NCI-H1105 treated with DMSO at 0.1 percent for 48 hours (cell line): ENCODE measurements around the gene SGPP2.
"Not testable (repeated sequence)": the region's sequence is repeated elsewhere in the genome, so short reads cannot be mapped to it uniquely, and the experiment has no call there.

Experiments used
- DNase-seq: peaks from one replicate; lab custom pipeline; 2025; lab: John Stamatoyannopoulos, UW

The SGPP2 gene

GRCh38 chr2:222427646-222428301, 3.4 kb downstream of the SGPP2 start:
- DNase-seq, result no peak

GRCh38 chr2:222430071-222430470, 5.7 kb downstream of the SGPP2 start:
- DNase-seq, result no peak

- no peak for DNase-seq
These were observed 6.3 kb downstream of the SGPP2 start for GRCh38 chr2:222430681-222431080.

- DNase-seq, result no peak
These were observed 7.5 kb downstream of the SGPP2 start for GRCh38 chr2:222431869-222432268.

GRCh38 chr2:222433332-222434173, 9.2 kb downstream of the SGPP2 start:
- peak; percentile 86 for DNase-seq

GRCh38 chr2:222434204-222434603, 9.9 kb downstream of the SGPP2 start:
- DNase-seq, result no peak

GRCh38 chr2:222435400-222436039, 11.2 kb downstream of the SGPP2 start:
- DNase-seq, result not testable (repeated sequence)

- DNase-seq, result no peak
These were observed 11.7 kb downstream of the SGPP2 start for GRCh38 chr2:222436040-222436413.

GRCh38 chr2:222439692-222440091, 15.3 kb downstream of the SGPP2 start:
- no peak for DNase-seq

GRCh38 chr2:222440673-222441422, 16.5 kb downstream of the SGPP2 start:
- no peak for DNase-seq

GRCh38 chr2:222442665-222443064, 18.3 kb downstream of the SGPP2 start:
- no peak for DNase-seq

- no peak for DNase-seq
These were observed 20.9 kb downstream of the SGPP2 start for GRCh38 chr2:222445227-222445626.

GRCh38 chr2:222447131-222447530, 22.8 kb downstream of the SGPP2 start:
- no peak for DNase-seq

GRCh38 chr2:222448748-222449181, 24.4 kb downstream of the SGPP2 start:
- no peak for DNase-seq

- no peak for DNase-seq
These were observed 25.7 kb downstream of the SGPP2 start for GRCh38 chr2:222450021-222450420.

- DNase-seq, result no peak
These were observed 26.9 kb downstream of the SGPP2 start for GRCh38 chr2:222451224-222451674.

GRCh38 chr2:222452422-222452950, 28.1 kb downstream of the SGPP2 start:
- no peak for DNase-seq

GRCh38 chr2:222456479-222457077, 32.2 kb downstream of the SGPP2 start:
- DNase-seq, result no peak

- no peak for DNase-seq
These were observed 35.6 kb downstream of the SGPP2 start for GRCh38 chr2:222459983-222460382.

- no peak for DNase-seq
These were observed 41.4 kb downstream of the SGPP2 start for GRCh38 chr2:222465746-222466145.

- DNase-seq, result no peak
These were observed 44.0 kb downstream of the SGPP2 start for GRCh38 chr2:222468346-222468745.
